Hepatic stellate cell (primary cell): ENCODE data around the gene MRPL33.

ENCODE experiments used
- DNase-seq: peaks from one replicate; pipeline ENCODE4 v3.0.0; 2011; ENCODE audit warnings: low spot score

MRPL33 gene

DNA sequence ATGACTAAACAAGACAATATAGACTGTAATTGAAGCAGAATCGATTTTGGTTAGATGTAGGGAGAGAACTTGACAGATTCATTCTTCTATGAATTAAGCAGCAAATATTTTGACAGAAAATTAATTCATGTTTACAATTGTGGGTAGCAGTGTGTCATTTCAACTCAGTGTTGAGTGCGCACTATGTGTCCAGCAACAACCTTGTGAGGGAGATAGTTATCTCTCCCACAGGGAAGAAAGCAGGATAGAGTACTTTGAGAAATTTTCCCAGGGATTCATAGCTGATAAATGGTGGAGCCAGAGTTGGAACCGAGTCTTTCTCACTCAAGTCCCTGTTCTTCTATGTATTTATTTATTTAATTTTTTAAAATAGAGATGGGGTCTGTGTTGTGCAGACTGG lies 5.2 kb downstream of the MRPL33 start:
- no peak for DNase-seq

DNA sequence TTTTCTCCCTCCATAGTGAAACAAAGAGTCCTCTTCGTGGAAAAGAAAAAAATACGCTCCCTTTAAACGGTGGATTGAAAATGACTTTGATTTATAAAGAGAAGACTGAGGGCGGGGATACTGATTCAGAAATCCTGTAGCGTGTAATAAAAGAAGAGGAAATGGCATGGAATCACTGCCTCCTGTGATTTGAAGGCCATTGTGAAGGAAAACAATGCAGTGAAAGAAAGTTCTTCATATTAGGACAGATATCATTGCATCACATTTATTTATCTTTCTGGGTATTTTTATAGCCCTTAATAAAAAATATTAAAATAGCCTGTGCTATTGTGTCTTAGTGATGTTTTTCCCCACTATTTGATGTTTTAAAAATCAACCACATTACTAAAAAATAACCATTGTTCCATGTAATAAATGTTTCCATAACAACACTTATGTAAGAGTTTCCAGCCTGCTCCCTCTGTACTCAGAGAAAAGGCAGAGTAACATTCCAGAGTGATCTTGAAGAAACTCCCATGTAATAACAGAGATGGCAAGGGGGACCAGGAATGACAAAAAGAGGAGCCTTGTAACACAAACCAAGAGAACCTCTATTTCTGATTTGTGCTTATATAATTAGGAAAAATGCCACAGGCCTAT lies 8.0 kb downstream of the MRPL33 start:
- no peak for DNase-seq

DNA sequence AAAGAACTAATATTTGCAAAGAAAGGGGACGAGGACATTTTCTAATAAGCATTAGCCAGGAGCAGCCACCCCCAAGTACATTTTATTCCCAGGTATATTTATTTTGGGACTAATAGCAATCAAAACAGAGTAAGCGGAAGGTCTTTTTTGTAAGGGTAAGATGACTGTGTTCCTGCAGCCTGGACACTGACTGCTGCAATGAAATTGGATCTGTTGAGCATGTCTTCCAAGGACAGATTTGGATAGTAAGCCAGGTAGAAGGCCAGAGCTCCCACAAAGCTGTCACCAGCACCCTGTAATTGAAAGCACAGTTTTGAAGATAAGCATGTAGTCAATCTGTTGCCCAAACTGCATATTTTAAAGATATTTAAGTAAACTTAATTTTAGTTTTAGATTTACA lies 10.0 kb downstream of the MRPL33 start:
- no peak for DNase-seq

DNA sequence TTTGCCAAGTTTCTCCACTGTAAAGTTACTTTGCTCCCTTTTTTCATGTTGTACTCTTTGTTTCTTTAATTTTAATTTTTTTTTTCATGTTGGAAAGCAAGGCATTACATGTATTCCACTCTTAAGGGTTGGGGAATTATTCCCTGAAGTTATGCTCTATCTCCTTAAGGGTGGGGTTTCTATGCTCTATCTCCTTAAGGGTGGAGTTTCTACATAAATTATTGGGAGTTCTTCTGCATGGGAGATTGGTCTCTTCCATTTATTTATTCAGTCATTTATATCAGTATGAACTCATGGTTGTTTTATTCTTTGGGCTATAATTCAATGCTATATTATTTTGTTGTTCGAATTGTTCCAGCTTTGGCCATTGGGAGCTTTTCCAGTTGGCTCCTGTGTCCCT lies 11.2 kb downstream of the MRPL33 start:
- no peak for DNase-seq

DNA sequence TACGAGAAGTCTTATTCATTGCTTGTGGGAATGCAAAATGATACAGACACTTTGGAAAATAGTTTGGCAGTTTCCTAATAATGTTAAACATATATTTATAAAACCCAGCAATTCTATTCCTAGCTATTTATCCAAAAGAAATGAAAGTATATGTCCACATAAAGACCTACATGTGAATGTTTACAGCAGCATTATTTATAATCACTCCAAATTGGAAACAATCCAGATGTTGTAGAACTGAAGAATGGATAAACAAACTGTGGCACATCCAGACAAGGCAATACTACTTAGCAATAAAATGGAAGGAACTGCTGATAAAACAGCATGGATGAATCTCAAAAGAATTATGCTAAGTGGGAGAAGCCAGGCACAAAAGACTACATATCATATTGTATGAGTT lies 19.3 kb downstream of the MRPL33 start:
- DNase-seq, result no peak

DNA sequence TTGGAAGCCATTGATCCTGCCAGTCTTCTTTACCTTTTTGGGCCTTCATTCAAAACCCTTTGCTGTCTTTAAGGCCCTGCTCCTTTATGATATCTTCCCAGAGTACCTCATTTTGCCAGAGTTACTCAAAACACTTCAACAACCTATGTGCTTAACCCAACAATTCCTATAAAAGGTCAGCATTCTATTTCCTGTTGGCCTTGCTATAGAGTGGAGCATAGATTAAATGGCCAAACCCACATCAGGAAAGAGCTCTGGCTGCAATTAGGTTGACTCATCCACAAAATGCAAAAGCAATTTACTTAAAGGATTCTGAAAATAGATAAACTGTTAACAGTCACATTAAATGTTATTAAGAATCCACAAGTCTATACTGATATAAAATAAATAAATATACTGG lies 21.2 kb downstream of the MRPL33 start:
- no peak for DNase-seq

DNA sequence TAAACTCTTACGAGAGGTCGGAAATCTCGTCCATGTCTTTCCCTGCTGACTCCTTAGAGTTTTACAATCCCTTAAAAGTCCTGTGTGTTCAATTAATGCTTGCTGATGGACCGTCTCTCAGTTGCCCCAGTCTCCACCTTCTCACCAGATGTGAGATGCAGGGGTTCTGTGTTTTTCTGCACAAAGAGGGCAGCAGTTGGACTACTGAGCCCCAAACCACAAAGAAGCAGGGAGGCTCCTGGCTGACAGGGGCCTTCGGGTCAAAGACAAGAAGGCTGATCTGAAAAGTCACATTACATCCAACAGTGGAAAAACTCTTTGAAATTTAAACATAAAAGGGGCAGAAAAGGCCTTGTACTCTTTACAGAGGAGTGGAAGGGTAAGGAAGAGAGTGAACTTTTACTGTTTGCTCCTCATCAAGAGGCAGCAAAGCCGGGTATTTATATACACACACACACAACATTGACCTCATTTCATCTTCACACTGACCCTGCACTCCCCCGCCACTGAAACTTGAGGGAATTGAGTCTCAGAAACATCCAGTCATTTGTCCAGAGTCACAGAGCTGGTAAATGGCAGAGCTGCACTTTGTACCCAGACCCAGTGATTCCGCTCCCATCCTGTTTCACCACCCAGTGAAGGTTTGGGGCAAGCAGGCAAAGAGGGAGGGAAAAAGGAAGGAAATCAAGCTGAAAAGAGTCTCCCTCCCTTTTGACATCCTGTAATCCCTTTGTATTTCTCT lies 23.7 kb downstream of the MRPL33 start:
- no peak for DNase-seq

DNA sequence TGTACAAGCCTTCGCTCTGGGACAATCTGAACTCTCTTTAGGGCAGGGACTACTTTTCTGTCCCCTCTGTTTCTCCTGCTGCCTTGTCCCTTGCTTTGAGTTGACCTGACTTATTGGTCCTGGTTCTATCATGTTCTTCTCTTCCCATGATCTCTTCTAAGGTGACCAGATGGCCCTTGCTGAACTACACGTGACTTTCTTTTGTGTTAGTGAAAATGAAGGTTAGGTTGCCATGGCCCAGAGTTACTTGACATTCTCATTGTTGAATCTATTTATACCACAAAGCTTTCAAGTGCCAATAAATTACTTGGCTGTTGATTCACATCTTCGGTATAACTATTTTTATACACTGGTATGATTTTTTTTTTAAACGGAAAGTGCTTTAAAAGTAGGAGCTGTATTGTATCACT lies 24.4 kb downstream of the MRPL33 start:
- peak; percentile 41 for DNase-seq

DNA sequence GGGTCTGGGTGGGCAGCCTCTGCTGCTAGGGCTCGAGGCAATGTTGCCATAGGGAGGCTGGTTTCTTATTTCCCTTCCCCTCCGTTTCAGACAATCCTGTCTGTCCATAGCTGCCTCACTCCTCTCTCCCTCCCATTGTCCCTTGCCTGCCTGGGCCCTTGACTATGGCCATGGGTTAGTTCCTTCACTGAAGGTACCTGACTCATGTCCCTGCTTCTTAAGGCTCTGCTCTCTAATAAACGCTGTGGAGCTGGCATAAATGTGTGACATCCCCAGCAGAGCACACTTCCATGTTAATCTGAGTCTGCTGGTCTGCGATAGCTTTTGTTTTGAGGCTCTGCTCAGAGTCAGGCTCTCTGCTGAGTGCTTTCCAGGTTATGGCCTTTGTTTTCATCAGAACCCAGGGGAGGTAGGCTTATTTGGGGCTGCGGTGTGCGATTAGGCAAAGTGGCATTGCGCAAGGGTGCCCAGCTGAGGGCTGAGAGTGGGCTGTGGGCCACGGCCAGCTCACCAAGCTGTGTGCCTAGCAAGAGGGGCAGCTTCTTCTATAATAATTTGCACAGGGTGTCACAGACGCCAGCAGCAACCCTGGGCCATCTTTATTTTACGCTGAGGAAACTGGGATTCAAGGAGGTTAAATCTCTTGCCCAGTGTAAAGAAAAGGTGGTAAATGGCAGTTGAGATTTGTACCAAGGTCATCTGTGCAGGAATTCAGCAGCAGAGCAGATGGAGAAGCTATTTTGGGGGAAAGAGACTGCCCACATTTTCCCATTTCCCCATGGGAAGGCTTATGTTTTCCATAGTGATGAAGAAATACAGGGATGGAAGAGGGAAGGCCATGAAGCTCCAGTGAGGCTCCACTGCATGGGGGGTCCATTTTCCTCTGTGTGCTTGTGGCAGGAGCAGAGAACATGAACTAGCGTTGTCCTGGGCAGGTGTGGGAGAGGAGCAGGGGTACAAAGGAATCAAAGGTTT lies 25.6 kb downstream of the MRPL33 start:
- no peak for DNase-seq

DNA sequence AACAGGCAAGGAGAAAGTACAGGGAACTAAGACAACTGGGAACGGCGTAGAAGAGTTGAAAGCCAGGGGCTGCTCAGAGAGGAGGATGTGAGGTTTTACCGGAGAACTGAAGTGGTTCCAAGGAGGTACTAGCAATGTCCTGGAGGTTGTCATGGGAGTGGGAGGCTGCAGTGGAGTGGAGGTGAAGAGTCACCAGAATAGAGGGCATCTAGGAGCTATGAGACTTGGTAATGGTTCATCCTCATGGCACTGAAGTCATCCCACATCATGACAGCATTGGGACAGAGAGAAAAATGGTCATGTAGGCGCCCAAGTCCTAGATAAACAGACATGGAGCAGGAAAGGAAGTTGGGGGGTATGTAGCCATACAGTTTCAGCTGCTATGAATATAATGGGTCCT lies 26.3 kb downstream of the MRPL33 start:
- no peak for DNase-seq

DNA sequence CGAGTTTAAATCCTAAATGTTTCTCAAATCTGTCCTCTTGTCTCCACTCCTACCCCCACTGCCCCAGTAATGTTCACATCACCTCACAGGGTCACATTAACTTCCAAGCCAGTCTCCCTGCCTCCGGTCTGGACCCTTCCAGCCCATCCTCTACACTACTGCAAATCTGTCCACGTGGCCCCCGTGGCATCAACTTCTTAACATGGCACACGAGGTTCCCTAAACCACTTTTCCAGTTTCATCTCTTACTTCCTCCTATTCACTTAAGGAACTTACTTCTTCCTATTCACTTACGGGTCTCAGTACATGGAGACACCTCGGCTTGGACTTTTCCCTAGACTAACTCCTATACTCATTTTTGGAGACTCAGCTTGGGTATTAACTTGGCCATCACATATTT lies 27.0 kb downstream of the MRPL33 start:
- no peak for DNase-seq

DNA sequence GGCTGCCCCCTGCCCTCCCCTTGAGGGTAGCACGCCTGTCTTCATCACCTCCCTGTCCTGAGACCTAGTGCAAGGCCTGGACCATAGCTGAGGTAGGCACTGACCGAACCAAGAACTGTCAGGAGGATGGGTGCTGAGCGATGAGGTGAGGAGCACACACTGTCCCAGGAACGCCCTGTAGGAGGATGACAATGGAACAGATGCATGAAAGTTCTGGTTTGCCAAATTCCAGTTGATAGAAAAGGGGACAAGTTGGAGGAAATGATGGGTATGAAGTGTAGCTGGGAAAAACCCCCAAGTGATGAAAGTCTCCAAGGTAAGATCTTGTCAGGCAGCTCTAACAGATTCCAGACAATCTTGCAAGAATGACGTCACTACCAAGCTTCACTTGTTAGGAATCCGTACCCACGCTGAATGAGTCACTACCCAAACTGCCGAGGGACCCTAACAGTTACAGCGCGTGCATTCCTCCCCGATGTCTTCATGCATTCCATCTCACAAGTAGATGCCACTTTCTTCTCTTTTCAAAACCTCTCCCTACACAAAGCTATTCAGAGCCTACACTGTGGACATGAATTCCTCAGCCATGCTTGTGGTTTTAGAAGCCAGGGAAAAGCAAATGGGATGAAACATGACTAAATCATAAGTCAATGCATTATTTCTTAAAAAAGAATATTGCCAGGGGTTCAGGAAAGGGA lies 27.6 kb downstream of the MRPL33 start:
- DNase-seq, result peak; percentile 90

DNA sequence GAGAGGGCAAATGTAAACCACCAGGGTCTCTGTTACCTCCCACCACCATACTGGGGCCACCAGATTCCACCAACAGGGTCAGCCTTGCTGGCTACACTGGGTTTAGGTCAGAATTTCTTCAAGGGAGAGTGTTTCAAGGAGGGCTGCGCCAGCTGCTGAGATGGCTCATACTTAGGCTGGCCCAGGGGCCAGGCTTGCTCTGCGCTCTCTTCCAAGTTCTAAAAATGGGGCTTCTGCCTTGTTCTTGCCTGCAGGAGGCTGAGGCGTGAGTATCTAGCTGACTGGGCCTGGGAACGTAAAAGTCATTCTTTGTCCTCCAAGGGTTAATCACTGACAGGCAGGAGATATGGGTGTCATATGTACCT lies 28.1 kb downstream of the MRPL33 start:
- no peak for DNase-seq

DNA sequence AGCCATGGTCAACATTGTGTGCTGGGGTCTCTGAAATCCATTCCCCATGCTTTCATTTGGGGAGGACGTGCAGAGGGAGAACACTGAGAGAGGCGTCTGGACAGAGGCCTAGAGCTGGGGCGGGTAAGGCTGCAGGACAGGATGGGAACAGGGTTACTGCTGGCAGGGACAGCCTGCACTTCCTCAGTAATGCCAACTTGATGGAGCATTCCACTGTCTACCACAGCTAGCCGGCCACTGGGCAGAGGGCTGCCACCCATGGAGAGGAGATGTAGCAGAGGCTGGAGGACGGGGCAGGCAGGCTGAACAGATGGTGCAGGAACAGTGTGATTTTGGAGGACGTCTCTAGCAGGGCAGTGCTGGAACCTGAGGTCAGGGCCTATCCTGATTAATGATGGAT lies 29.3 kb downstream of the MRPL33 start:
- no peak for DNase-seq

DNA sequence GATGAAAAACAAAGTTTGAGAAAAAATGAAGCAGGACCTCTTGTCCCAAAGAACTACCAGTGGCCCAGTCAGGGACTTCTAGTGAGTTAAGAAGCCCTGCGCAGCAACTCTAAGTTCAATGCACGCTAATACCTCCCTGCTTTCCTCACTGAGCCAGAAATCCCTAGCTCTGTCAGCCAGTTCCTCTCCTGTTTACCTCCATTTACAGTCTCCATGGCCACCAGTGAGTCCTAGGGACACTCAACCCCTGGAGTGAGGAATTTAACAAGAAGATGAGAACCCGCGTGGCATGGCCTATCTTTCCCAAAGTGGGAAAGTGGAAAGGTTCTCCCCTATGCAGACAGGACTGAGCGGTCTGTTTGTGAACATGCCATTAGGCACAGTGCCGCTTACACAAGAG lies 31.0 kb downstream of the MRPL33 start:
- DNase-seq, result no peak

DNA sequence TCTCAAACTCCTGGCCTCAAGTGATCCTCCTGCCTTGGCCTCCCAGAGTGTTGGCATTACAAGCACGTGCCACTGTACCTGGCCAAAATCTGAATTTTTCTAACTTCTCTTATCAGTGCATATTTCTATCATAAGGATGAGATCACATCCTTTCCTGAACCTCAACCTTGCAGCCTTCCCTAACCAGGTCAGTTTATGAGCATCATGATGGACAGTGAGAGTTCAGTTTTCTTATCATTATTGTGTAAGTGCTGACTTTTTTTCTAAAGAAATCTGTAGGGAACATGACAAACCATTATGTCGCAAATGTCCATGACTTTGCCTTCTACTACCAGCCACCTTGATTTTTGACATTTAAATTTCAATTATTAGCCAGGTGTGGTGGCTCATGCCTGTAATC lies 31.5 kb downstream of the MRPL33 start:
- DNase-seq, result no peak

DNA sequence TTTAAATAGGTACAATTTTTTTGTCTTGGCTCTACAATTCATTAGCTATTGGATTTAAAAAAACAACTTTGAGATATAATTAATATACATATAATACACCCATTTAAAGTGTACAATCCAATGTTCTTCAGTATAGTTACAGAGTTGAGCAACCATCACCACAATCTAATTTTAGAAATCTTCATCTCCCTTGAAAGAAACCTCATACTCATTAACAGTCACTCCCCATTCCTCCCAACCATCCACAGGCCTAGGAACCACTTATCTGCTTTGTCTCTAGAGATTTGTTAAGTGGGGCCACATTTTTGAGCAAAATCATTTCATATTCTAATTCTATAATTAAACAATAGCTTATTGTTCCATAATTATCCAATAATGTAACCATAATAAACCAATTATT lies 32.6 kb downstream of the MRPL33 start:
- peak; percentile 16 for DNase-seq

DNA sequence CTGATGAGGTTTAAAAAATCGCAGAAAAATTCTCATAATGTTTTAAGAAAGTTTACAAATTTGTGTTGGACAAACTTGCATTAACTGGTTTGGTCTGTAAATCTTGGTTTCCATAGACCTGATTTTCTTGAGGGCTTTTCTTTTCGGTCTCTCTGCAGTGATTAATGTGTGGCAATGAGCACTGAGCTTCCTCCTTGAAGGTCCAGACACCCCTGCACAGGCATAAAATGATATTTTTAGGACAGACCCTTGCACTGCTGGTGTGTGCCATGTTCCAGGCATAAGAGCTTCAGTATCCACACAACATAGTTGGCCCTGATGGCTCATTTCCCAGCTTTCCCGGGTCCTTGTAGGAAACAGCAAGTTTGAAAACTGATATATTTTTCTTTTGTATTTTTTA lies 33.7 kb downstream of the MRPL33 start:
- no peak for DNase-seq

DNA sequence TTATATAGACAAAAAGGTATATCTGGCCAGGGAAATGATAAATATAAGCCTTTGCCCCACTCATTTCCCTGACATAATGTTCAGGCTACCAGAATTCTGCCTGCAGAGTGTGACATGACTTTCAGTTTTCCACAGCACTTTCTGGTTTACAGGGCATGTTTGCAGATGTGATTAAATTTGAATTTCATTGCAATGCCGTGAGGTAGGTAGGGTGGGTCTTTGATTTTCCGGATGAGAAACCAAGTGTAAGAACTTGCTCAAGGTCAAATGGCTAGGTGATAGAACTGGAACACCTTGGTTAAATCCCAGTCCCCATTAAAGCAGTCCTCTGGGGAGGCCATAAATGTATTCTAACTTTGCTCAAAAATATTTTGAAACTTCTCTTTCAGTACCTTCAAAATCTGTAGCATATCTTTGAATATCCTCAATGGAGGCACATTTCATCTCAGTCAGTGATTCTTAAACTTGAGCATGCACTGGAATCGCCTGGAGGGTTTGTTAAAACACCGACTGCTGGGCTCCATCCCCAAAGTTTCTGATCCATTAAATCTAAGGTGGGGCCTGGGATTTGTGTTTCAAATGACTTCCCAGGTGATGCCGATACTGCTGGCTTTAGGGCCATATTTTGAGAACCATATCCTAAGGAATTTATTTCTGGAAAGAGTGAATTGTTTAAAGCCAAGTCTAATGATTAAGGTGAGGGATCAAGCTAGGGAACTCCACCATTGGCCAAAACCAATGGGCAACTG lies 35.0 kb downstream of the MRPL33 start:
- DNase-seq, result no peak

DNA sequence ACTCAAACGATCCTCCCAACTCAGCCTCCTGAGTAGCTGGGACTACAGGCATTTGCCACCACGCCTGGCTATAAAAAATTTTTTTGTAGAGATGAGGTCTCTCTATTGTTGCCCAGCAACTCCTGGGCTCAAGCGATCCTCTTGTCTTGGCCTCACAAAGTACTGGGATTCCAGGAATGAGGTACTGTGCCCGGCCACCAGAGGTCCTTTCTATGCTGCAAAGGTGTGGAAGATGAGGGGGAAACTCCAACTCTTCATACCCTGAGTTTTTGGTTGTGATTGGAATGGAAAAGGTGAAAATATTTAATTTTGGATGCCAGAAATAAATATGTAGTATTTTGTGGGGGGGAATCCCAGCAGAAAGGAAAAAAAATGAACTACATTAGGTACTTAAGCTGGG lies 36.0 kb downstream of the MRPL33 start:
- DNase-seq, result peak; percentile 16

DNA sequence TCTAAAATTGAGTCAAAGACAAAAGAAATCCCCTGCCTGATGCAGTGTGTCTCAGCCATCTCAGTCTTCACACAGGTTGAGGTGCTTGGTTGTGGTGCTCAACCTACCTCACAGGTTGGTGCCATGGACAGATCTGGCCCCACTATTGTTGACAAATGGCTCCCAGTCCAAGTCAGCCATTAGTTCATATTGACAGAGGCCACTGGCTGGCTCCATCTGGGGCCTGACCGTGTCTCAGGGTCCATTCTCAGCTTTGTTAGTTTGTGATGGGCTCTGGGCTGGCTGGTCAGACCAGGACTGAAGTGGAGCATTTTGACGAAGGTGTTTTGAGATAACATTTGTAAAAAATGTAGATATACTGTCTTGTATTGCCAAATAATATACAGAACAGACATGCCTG lies 36.9 kb downstream of the MRPL33 start:
- no peak for DNase-seq

DNA sequence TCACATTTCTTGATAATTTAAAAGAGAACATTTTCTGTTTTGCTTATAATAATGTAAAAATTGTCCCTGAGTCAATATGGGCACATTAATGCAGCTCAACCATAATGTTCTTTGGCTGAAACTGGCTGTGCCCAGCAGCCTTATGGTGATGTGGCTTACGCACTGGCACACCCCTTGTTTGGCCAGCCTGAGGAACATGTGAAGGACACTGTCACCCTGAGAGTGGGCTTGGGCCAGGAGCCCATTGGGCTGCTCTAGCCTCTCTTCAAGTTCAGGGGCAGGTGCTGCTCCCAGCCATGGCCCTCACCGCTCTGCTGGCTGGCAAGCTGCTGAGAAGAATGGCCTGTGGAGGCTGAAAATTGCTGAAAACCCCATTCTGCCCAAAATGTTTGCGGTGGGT lies 37.5 kb downstream of the MRPL33 start:
- DNase-seq, result no peak
